H1 (cell line): ENCODE data around the gene PIAS2.

Experiments
- ATF3 ChIP-seq: IDR thresholded peaks from 2 replicates; pipeline ENCODE4 v1.6.1; 2011; ENCODE audit warnings: low read depth, mild to moderate bottlenecking, low read length; ENCODE audit not compliant: insufficient read depth
- CBX5 ChIP-seq: fragments of 300-800, 300-1000 bp; sonication (generic); IDR thresholded peaks from 2 replicates; pipeline ENCODE4 v1.7.1; 2016; ENCODE audit warnings: antibody characterized with exemption, low read length, low read depth
- CTCF ChIP-seq, 3 experiments: IDR thresholded peaks; 1 replicate in 2 of 3; 2 replicates in 1 of 3; pipeline versions ENCODE4 v1.5.1 to v1.6.1; 2011; ENCODE audit warnings: low read length in 3 of 3, mild to moderate bottlenecking in 3 of 3, inconsistent platforms in 2 of 3, low read depth in 1 of 3, moderate library complexity in 1 of 3; ENCODE audit not compliant: insufficient read depth in 1 of 3; ENCODE audit errors: control extremely low read depth in 1 of 3
- EP300 ChIP-seq, 2 experiments: IDR thresholded peaks; 1 replicate in 1 of 2; 2 replicates in 1 of 2; pipeline ENCODE4 v1.6.1; 2011 to 2012; ENCODE audit warnings: low read depth in 2 of 2, low read length in 2 of 2, mild to moderate bottlenecking in 2 of 2, borderline replicate concordance in 1 of 2, inconsistent platforms in 1 of 2, moderate library complexity in 1 of 2
- FOSL1 ChIP-seq: IDR thresholded peaks from 2 replicates; pipeline ENCODE4 v1.6.1; 2011; ENCODE audit warnings: mild to moderate bottlenecking, low read depth, low read length, moderate library complexity; ENCODE audit not compliant: insufficient read depth
- MAFK ChIP-seq: IDR thresholded peaks from 2 replicates; pipeline ENCODE4 v1.6.1; 2012; ENCODE audit warnings: low read depth, mild to moderate bottlenecking, improper control_type of control experiment, low read length
- PHF8 ChIP-seq: fragments of 200-600 bp; sonication (generic); conservative IDR thresholded peaks from 2 replicates; pipeline ENCODE4 v1.7.1; 2012; ENCODE audit warnings: low read depth, mild to moderate bottlenecking, inconsistent platforms, low read length, moderate library complexity
- POLR2AphosphoS5 ChIP-seq: IDR thresholded peaks from 2 replicates; pipeline ENCODE4 v1.6.1; 2011; ENCODE audit warnings: low read depth, low read length
- TAF1 ChIP-seq: IDR thresholded peaks from 2 replicates; pipeline ENCODE4 v1.6.1; 2011; ENCODE audit warnings: mild to moderate bottlenecking, low read depth, low read length
- TAF7 ChIP-seq: optimal IDR thresholded peaks from 2 replicates; pipeline ENCODE3; 2011; ENCODE audit warnings: low read depth, mild to moderate bottlenecking, inconsistent platforms, low read length, moderate library complexity, borderline replicate concordance

DNA sequence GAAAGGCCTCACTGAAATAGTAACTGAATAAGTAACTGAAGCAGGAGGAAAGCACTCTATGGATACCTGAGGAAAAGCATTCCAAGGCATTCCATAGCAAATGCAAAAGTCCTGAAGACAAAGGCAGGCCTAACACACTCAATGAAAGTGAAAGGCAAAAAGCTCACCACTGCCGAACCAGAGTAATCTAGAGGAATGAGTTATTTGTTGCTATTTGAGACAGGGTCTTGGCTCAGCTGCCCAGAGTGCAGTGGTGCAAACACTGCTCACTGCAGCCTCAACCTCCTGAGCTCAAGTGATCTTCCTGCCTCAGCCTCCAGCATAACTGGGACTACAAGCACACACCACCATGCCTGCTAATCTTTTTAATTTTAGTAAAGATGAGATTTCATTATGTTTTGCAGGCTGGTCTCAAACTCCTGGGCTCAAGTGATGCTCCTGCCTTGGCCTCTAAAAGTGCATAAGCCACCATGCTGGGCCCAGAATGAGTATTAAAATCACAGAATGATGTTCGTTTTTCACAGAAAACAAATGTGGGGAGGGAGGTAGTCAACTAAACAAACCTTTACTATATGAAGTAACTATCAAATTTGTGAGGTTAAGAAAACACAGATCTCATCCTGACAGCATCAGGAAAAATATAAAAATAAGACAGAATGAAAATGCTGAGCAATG, 17.9 kb downstream of the PIAS2 start:
- no peak for TF ChIP-seq CTCF (IDR thresholded peaks at IDR 0.05; ENCODE audit: control extremely low read depth in 1 of 3, insufficient read depth in 1 of 3, low read depth in 1 of 3, low read length in 3 of 3)
- no peak for TF ChIP-seq TAF1
- TF ChIP-seq ATF3 = no peak
- no peak for TF ChIP-seq EP300 (IDR thresholded peaks at IDR 0.05; ENCODE audit: borderline replicate concordance in 1 of 2, low read depth in 2 of 2, low read length in 2 of 2)
- no peak for TF ChIP-seq POLR2AphosphoS5
- TF ChIP-seq FOSL1 = no peak
- TF ChIP-seq PHF8 = no peak
- no peak for TF ChIP-seq MAFK
- TF ChIP-seq TAF7 = no peak
- no peak for TF ChIP-seq CBX5
